ENCODE results near the gene RAPGEF4. TPM values are rescaled to one million over a fixed set of nuclear protein-coding genes. Genes with fewer than 3 reads are reported as not detected.

RAPGEF4 gene
- total RNA-seq, 1 experiment from 2014 or later = 1.4 TPM

GRCh38 chr2:172885996-172886395 is 150.4 kb downstream of the RAPGEF4 start:
- Histone ChIP-seq H3K9ac (ENCODE audit: extremely low read depth, insufficient read length, low read length) (no peak overlapping the region), H3K27me3 (ENCODE audit: insufficient read depth, low read length) (no peaks in the 10 kb centered on the region), H3K9me3 (ENCODE audit: control insufficient read depth, low read depth, low read length) (no peaks in the 10 kb centered on the region), H4K8ac (replicated peaks; ENCODE audit: insufficient read length, low read depth, low read length) (no peak overlapping the region), H3K4ac (ENCODE audit: low read depth, low read length) (no peak overlapping the region), H3T11ph (ENCODE audit: low read length) (no peak overlapping the region), H2AK5ac (ENCODE audit: insufficient read length, low read length) (no peak overlapping the region), H3K18ac (ENCODE audit: insufficient read length, low read depth, low read length) (no peak overlapping the region), H3K79me1 (ENCODE audit: insufficient read depth, low read depth, low read length, poor library complexity, severe bottlenecking) (no peaks in the 10 kb centered on the region), H3K56ac (ENCODE audit: insufficient read length, low read depth, low read length) (no peak overlapping the region), H4K5ac (ENCODE audit: insufficient read length, low read depth, low read length) (no peak overlapping the region), H4K20me1 (ENCODE audit: control insufficient read depth, insufficient read depth, insufficient read length) (no peaks in the 10 kb centered on the region), H4K91ac (ENCODE audit: insufficient read length, low read depth, low read length) (no peak overlapping the region), H2BK20ac (ENCODE audit: low read depth, low read length, poor library complexity, severe bottlenecking) (no peak overlapping the region), H3K79me2 (ENCODE audit: insufficient read depth, low read length) (no peaks in the 10 kb centered on the region), H3K4me2 (ENCODE audit: insufficient read depth, insufficient read length, low read length) (no peak overlapping the region), H2AFZ (ENCODE audit: low read length) (no peak overlapping the region), H2BK120ac (ENCODE audit: low read depth, low read length, poor library complexity, severe bottlenecking) (no peak overlapping the region), H2BK5ac (ENCODE audit: insufficient read length, low read length) (no peak overlapping the region), H3K4me1 (ENCODE audit: insufficient read depth, low read length) (no peaks in the 10 kb centered on the region; the same call in 1 of the 2 replicates), H3K23me2 (ENCODE audit: insufficient read length, low read depth, low read length, poor library complexity, severe bottlenecking) (no peaks in the 10 kb centered on the region), H3K23ac (ENCODE audit: insufficient read length, low read depth, low read length) (no peak overlapping the region), H2BK15ac (ENCODE audit: low read depth, low read length) (no peak overlapping the region), H3K14ac (ENCODE audit: insufficient read depth, low read length) (no peak overlapping the region), H2BK12ac (ENCODE audit: insufficient read length, low read depth, low read length) (no peak overlapping the region), H3K27ac (ENCODE audit: insufficient read length, low read depth, low read length) (no peak overlapping the region)
- Mint-ChIP-seq H3K4me3 (no peak overlapping the region), H3K9me3 (no peaks in the 10 kb centered on the region), H3K27ac (no peak overlapping the region), H3K36me3 (ENCODE audit: insufficient read depth in 1 of 3, low read depth in 3 of 3) (no peaks in the 10 kb centered on the region), H3K27me3 (ENCODE audit: low read depth) (no peaks in the 10 kb centered on the region; the same call in 1 of the 2 replicates), H3K4me1 (peaks cover 0 to 3% of the 10 kb centered on the region in 2 experiments; a peak in 1 of 4 replicates)
- no CpG with 5 or more reads among the region's 3 CpGs for WGBS (ENCODE audit: extremely low coverage, insufficient read length, low lambda C conversion rate)
- TF ChIP-seq CTCF (conservative IDR thresholded peaks at IDR 0.05) = no peak
- no peak for DNase-seq
